Motor neuron (in vitro differentiated cells): ENCODE data around the gene PCSK7. TPM values are rescaled to one million over a fixed set of nuclear protein-coding genes. Genes with fewer than 3 reads are reported as not detected.

Source experiments
- ATAC-seq, 8 experiments: fragments of 200-7000 bp; cut with Tn5 transposase; replicated peaks in 6 of 8; 2 replicates each; pipeline ENCODE4 v1.8.0; 2021; ENCODE audit warnings: mild to moderate bottlenecking in 8 of 8, moderate library complexity in 8 of 8
- H3K27ac ChIP-seq, 2 donors: fragments of 250-450 bp; sonication (Bioruptor Pico); 2 replicates each; pipeline ENCODE4 v1.9.0; 2021; ENCODE audit warnings: antibody characterized with exemption in 2 of 2, mild to moderate bottlenecking in 2 of 2, moderate library complexity in 1 of 2
- H3K4me1 ChIP-seq, 2 donors: fragments of 250-450 bp; sonication (Bioruptor Pico); replicated peaks in 1 of 2; 2 replicates each; pipeline ENCODE4 v1.6.1; 2021; ENCODE audit warnings: antibody characterized with exemption in 2 of 2, mild to moderate bottlenecking in 2 of 2, moderate library complexity in 1 of 2
- H3K4me3 ChIP-seq, 5 donors: fragments of 250-450 bp; sonication (Bioruptor Pico); 2 replicates each; pipeline ENCODE4 v1.9.0; 2021; ENCODE audit warnings: antibody characterized with exemption in 5 of 5, mild to moderate bottlenecking in 5 of 5, moderate library complexity in 4 of 5
- WGBS, 10 experiments: fragments of 450-650 bp; shearing (Covaris generic); methylation state at CpG; one replicate each; pipeline ENCODE4 v1.0.0; 2022; 5-methylcytosine and 5-hydroxymethylcytosine counted together
- in situ Hi-C, 9 experiments: fragments of 400-800 bp; cut with MboI; loops; one replicate each; pipeline ENCODE4 v1.15.0; 2021; ENCODE audit warnings: low sequenced_read_pairs in 9 of 9, low pct_unique_long_range_greater_than_20kb in 2 of 9; ENCODE audit not compliant: unreplicated experiment in 9 of 9
- total RNA-seq, 8 experiments: library from RNA; unstranded; fragments of 300-600 nt; gene quantifications; 2 replicates each; pipeline versions ENCODE4 v1.2.3 to v1.2.4, GENCODE V29; 2022

The PCSK7 gene
- total RNA-seq, 8 experiments from 2014 or later, result 14.2 to 54.1 (median 21.1) TPM

DNA sequence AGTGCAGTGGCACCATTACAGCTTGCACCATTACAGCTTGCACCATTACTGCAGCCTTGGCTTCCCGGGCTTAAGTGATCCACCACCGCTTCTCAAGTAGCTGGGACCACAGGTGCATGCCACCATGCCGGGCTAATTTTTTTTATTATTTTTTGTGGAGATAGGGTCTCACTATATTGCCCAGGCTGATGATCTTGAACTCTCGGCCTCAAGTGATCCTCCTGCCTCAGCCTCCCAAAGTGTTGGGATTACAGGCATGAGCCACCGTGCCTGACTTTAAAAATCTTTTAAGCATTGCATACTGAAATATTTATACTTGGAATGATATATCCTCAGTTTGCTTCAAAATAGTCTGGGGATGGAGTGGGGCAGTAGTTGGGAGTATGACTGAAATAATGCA lies 77.4 kb downstream of the PCSK7 start:
- in situ Hi-C loops, result no loop called here
- 93 to 100% (median 100%) methylated on average over 1 to 5 of the region's 5 CpGs; no CpG with 5 or more reads in 1 of the 10 experiments for WGBS, 10 experiments
- no peak for ATAC-seq

More for the DNA sequence above, 77.4 kb downstream of the PCSK7 start:
- Histone ChIP-seq H3K4me1 (no peaks in the 10 kb centered on the region), H3K4me3 (no peak overlapping the region), H3K27ac (no peak overlapping the region)

Other genes starting within 250 kb of the PCSK7 start
- 10 to 100 TPM; 12.7 to 34.3 (median 16.5) TPM for gene SIK3, start 133.6 kb downstream of the PCSK7 start, total RNA-seq
- 100 to 1,000 TPM in 1 of 8 experiments, 10 to 100 TPM in 7; 56.8 to 115 (median 75.8) TPM for gene PAFAH1B2, start 87.8 kb downstream of the PCSK7 start, total RNA-seq
- 10 to 100 TPM; 10.5 to 32.3 (median 17.9) TPM for gene SIDT2, start 53.3 kb downstream of the PCSK7 start, total RNA-seq
- gene TAGLN, start 32.7 kb downstream of the PCSK7 start, total RNA-seq, result 100 to 1,000 TPM in 1 of 8 experiments, 1 to 10 TPM in 7; 1.5 to 622 (median 4.9) TPM
- gene RNF214, start 598 bp upstream of the PCSK7 start, total RNA-seq, result 10 to 100 TPM; 10.2 to 33.0 (median 21.2) TPM
- 10 to 100 TPM in 6 of 8 experiments, 1 to 10 TPM in 2; 5.0 to 21.6 (median 13.1) TPM for gene BACE1-AS, start 59.3 kb upstream of the PCSK7 start, total RNA-seq
- 10 to 100 TPM; 13.0 to 56.3 (median 27.2) TPM for gene BACE1, start 84.2 kb upstream of the PCSK7 start, total RNA-seq
- gene CEP164, start 95.8 kb upstream of the PCSK7 start, total RNA-seq, result 100 to 1,000 TPM in 1 of 8 experiments, 10 to 100 TPM in 7; 13.3 to 118 (median 25.7) TPM